ENCODE measurements around the gene USP12.
"Not testable (repeated sequence)": the region's sequence is repeated elsewhere in the genome, so short reads cannot be mapped to it uniquely, and the experiment has no call there.

Gene USP12

DNA sequence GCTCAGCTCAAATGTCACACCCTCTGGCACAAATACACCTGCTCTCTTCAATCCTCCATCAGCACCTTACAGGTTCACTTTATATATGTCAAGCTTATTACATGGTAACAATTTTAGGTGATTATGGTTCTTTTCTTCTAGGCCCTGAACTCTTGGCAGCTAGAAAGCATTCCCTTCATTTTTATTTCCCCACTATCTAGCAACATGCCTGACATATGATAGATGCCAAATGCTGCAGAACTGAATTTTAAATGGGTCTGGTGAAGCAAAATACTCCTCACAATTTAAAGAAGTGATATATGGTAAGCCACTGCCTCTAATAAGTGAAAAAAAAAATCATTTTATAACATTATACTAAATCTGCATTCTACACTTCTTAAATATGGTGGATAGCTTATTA lies 95.2 kb downstream of the USP12 start:
- no peak for DNase-seq (ENCODE audit: low read depth)

DNA sequence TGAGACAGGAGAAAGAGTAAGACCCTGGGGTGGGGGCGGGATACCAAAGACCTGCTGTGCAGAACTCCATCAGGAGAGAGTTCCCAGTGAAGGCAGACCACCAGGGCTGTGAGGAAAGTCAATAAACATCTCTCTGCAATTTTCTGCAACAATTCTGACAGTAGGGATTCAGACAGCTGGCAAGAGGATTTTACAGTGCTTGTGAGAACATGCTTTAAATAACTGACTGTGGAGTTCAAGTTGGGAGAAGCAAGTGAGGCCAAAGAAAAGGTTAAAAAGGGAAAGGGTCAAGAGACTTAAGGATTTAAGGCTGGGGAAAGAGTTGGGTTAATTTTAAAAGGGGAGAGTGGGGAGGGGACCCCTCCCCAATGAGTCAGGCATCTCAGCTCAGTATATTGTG lies 98.4 kb downstream of the USP12 start:
- no peak for DNase-seq (ENCODE audit: low read depth)

DNA sequence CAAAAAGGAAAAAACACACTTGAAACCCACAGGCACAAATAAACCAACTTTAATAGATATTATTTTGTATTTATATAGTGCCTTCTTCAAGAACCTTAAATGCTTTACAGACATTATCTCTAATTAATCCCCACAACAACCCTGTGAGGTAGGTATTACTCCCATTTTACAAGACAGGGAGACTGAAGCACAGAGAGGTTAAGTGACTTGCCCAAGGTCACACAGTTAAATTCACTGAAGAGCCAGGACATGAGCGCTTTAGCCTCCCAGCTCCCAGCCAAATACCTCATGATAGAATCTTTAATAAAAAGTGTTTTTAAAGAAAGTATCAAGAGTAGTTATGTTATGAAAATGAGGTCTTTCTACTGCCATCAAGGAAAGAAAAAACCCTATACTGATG lies 105.5 kb downstream of the USP12 start:
- DNase-seq (ENCODE audit: low read depth), result not testable (repeated sequence)

DNA sequence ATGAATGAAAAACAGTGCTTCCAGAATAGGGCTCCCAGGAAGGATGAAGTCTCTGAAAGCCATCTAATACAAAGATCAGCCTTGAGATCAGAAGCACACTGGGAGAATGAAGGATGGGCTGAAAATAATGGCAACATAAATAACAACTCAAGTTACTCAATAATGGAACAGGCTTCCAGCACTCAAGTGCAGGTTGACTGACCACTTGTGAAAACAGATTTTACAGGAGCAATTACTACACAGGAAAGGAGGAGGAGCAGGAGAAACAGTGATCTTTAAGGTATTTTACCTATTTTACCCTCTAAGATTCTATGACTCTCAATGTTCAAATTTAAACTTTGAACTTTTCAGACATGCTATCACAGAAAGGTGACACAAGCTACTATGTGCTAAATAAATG lies 106.0 kb downstream of the USP12 start:
- no peak for DNase-seq (ENCODE audit: low read depth)

DNA sequence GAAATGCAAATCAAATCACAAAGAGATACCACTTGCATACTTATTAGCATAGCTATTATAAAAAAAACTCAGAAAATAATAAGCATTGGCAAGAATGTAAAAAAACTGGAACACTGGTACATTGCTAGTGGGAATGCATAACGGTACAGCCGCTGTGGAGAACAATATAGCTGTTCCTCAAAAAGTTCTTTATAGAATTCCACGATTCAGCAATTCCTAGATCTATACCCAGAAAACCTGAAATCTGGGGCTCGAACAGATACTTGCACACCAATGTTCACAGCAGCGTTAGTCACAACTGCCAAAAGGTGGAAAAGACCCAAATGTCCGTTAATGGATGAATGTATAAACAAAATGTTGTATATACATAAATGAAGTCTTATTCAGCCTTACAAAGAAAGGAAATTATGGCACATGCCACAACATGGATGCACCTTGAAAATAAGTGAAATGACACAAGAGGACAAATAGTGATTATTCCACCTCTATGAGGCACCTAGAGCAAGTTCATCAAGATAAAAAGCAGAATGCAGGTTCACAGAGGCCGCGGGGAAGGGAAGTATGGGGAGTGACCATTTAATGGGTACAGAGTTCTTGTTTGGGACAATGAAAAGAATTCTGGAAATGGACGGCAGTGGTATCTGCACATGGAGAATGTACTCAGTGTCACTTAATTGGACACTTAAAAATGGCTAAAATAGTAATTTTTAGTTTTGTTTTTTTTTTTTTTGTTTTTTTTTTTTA lies 107.2 kb downstream of the USP12 start:
- no peak for DNase-seq (ENCODE audit: low read depth)

DNA sequence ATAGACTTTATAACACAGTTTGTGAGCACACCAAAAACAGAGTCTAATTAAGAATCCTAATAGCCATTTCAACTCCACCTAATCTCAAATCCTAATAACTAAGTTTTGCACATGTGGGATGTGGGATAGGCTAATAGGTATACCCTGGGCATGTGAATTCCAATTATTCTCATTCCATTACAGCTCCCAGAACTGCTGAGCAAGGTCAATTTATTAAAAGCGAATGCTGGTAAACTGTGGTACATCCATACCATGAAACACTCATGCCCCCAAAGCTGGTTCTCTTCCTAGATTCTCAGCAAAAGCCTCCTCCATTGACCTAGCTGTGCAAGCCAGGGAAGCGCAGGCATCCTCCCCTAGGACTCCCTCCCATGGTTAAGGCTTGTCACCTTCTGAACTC lies 113.8 kb downstream of the USP12 start:
- no peak for DNase-seq (ENCODE audit: low read depth)

DNA sequence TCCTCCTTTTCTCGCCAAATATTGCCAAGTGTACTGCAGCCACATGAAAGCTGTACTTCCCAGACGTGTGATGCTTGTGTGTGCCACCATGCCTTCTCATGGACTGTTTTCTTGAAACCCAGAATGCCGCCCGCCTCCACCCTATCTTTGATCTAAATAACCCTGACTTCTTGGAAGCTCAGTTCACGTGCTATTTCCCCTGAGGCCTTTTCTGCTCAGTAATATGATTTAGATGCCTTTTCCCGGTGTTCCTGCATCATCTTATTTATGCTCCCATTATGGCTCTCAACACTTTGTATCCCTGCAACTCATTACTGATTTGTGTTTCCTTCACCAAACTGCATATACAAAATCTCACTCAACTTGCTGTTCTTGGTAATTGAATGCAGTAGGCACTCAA lies 116.1 kb downstream of the USP12 start:
- no peak for DNase-seq (ENCODE audit: low read depth)

DNA sequence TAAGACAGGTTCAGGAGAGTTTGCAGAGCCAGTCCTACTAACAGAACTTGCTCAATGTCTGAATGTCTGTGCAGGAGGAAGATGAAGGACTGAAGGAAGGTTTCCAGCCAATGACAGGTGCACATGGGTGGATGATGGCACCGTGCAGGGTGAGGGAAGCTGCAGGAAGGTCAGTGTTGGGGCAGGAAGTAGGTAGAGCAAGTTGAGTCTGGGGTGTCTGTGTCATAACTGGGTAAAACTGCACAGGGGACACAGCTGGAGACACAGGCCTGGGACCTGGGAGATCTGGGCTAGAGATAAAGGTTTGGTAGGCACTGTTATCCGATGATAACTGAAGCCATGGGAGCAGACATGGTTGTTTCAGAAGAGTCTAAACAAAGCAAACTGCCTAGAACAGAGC lies 116.9 kb downstream of the USP12 start:
- no peak for DNase-seq (ENCODE audit: low read depth)

DNA sequence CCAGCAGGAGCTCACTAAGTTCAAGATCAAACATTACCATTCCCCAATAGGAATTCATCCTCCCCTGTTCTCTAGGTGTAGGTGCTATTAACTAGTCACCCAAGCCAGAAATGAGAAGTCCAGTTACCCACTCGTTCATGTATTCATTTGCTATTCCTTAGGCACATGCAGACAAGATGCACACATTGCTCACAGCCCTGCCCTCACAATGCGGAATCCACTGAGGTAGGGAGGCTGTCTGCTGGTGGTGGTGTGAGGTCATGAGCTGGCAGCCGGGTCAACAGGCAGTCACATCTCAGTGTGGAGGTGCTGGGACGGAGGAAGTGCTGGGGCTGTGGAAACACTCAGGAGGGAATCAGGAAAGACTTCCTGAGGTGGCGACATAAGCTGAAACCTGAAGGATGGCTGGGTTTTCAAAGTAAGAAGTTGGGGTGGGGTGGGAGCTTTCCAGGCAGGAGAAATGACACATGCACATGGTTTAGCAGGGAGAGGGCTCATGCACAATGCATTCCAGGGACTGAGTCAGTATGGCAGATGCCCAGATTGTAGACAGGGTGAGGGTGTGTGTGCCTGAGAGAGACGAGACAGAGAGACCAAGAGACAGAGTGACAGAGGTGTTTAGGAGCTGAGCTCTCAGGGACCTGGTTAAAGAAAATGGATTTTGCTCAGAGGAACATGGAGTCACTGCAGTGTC lies 117.6 kb downstream of the USP12 start:
- DNase-seq (ENCODE audit: low read depth), result peak; percentile 38

DNA sequence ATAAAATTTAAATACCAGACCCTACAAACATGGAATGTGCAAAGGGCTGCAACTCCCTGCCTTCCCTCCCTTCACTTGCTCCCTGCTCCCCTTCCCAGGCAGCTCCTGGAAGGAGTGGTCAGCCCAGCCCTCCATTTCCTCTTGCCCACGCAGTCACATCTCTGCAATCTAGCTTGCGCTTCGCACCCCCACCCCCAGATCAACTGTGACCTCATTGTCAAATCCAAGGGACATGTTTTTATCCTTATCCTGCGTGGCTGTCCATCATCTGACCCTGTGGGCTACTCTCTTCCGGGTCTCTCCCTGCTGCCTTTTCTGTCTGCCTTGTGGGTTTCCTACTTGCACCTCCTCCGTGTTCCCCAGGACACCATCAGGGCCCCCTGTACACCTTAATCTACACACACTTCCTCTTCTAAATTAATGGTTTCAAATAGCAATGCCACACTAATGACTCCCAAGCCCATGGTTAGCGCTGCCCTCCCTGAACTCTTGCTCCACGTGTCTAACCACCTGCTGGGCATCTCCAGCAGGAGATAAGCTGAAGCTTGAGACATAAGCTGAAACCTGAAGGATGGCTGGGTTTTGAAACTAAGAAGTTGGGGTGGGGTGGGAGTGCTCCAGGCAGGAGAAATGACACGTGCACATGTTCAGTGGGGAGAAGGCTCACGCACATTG lies 118.3 kb downstream of the USP12 start:
- no peak for DNase-seq (ENCODE audit: low read depth)

DNA sequence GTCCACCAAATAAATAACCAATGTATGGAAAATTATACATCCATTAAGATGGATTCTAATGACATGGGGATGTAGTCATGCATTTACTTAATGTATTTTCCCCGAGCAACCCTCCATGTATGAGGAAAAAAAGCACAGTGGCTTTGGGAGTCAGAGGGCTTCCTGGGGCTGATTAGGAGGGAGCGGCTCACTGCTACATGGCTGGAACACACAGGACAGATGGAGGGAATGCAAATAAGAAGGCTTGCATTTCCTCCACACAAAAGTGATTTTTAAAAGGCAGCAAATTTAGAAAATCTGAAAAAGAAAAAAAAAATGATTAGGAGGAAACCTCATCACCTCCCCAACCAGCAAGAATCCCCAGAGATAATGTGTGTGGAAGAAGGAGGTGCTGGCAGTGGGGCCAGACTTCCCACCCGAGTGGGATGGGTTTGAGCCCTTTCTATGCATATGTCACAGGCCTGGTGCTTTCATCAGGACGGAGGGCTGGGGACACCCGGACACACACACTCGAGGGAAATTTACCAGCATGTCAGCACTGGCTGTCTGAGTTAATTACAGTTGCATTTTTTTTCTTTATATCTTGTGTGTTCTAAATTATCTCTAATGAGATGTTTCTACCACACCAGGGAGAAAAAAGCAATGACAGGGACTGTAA lies 118.9 kb downstream of the USP12 start:
- no peak for DNase-seq (ENCODE audit: low read depth)

DNA sequence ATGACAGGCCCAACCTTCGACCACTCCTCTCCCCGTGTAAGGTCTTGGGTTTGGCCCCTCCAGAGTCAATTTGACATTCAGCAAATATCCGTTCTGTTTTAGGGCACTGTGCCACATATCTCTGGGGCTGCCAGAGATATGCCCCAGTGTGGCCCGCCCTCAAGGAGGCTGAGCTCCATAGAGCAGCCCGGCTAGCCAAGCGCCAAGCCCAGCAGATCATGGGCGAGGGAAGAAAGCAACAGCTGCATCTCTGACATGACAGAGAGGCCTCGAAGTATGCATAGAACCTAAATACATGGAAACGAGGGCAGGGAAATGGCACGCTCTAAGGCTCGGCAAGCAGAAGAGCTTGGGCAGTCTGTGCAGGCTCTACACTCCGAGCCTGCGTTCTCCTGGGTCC lies 124.5 kb downstream of the USP12 start:
- no peak for DNase-seq (ENCODE audit: low read depth)

DNA sequence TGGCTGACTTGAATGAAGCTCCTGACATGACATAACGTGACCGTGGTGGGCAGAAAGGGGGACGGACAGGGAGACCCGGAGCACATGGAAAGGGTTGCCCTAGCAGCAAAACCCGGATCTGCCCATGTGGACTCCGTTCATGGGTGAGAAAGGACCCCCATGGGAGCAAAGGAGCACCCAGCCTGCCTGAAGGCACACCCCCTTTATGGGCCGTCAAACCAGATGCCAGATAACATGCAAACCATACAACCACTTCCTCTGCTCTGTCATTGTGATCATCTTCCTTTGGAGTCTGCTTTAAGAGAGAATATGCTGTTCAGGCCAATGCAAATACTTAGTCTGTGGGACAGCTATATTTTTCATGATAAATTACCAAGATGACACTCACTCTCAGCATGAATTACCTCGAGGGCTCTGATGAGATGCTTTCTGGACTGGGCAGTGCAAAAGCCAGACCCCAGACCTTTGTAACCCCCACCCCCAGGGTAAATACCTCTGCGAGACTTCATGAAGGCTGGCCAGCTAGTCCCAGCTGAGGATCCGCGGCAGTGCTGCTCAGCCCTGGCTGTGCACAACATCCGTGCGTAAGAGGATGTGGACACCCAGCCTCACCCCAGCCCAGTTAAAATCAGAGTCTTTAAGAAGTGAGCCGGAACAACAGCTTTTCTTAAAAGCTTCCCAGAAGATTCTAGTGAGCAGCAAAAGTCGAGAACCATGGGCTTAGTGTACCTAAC lies 126.6 kb downstream of the USP12 start:
- DNase-seq (ENCODE audit: low read depth), result no peak

DNA sequence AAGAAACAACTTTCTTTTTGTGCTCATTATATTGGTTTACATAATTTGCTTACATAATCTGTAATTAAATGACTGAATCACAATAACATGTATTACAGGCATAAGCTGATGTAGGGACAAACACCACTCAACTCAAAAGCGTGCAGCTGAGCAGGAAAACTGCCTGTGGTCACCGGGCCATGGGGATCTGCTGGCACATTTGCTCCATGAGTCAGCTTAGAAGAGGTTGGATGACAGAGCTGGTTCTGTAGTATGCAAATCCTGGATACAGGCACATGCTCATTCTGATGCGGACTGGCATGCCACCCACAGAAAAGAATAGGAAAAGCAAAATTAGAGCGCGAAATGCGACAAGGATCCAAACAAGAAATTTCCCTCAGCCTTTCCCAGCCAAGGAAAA lies 128.6 kb downstream of the USP12 start:
- peak; percentile 90 for DNase-seq (ENCODE audit: low read depth)

DNA sequence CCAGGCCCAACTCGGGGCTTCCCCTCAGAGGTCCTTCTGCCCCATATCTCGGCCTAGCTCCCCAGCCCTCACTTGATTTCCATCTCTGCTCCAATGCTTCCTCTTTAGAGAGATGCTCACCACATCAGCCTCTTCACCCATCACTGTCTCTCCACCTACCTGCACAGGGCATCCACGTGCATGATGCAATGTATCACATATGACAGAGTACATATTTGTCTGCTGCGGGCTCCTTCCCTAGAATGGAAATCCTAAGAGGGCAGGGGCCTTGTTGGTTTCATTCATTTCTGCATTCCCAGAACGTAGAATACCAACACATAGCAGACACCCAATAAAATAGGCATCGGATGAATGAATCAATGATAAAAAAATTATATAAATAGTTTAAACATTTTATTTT lies 130.3 kb downstream of the USP12 start:
- DNase-seq (ENCODE audit: low read depth), result no peak

DNA sequence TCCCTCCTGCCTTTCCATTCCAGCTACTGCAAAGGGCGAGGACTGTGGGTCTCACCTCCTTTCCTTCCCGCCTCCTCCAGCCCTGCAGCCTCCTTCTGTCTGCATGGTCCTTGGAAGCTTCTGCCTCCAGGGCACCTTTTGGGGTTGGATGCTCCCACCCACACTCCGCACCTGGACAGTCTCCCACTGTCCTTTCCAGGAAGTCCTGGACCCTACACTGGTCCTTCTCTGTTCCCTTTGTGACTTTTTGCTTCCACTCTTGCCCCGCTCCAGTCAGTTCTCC lies 130.8 kb downstream of the USP12 start:
- DNase-seq (ENCODE audit: low read depth), result no peak

DNA sequence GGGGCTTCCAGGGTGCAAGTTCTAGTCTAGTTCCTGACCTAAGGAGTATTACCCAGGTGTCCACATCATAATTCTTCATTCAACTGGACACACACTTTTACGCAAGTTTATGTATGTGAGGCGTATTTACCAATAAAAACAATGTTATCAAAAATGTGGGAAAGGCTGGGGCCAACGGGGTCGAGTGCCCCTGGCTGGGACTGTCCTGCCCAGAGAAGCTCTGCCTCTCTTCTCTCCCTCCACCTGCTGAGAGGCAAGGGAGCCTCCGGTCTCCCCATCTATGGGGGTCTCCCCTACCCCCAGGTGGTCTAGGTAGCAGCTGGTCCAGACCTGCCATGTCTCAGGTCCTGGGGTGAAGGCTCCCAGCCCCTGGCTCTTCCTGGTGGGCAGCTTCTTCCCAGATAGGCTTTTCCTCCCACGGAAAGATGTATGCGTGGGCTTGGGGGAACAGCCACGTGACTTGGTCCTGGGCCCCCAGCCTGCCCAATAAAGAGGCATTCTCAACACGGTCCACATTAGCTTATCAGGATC lies 132.4 kb downstream of the USP12 start:
- DNase-seq (ENCODE audit: low read depth), result no peak

DNA sequence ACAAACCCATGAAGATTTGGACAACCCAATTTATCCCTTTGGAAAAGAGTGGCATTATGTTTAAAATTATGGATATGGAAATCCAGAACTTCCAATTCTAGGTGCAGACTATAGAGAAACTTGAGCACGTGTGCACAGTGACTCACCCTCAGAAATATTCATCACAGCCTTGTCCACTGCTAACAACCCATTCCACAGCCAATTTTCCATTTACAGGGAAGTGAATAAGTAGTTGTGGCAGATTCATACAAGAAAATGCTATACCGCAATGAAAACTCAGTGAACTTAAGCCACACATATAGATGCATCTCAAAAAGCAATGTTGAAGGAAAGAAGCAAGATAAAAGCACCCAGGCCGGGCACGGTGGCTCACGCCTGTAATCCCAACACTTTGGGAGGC lies 133.3 kb downstream of the USP12 start:
- peak; percentile 32 for DNase-seq (ENCODE audit: low read depth)

DNA sequence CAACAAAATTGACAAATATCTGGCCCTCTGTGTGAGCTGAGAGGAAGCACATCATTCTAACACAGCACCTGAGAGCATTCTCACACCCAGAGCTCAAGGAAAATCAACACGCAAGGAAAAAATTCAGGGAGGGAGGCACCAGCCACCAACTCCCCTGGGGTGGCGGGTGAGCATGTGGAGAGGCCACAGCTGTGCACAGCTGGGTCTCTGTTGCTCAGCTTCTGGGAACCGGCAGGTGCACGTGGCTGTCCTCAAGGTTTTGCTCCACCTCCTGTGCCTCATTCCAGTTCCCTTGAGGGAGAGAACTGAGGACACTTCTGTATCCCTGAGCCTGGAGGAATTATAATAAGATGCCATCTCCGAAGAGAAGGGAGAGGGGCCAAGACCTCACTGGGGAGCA lies 134.0 kb downstream of the USP12 start:
- no peak for DNase-seq (ENCODE audit: low read depth)

DNA sequence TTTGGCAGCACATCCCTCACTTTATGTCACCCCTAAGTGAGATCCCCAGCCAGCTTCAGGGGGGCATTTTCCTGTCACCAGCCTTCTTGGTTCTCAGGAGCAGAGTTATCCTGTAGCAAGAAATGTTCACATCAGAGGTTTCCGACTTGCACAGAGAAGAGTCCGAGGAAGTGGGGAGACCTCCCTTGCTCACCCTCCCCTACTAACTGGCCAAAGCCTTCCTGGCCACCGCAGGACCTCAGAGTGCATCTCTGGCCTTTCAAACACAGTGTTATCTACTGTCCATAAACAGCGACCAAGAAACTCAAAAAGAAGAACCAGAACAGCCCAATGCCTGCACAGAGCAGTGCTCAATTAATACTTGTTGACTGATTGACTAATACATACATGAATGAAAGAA lies 134.4 kb downstream of the USP12 start:
- no peak for DNase-seq (ENCODE audit: low read depth)

DNA sequence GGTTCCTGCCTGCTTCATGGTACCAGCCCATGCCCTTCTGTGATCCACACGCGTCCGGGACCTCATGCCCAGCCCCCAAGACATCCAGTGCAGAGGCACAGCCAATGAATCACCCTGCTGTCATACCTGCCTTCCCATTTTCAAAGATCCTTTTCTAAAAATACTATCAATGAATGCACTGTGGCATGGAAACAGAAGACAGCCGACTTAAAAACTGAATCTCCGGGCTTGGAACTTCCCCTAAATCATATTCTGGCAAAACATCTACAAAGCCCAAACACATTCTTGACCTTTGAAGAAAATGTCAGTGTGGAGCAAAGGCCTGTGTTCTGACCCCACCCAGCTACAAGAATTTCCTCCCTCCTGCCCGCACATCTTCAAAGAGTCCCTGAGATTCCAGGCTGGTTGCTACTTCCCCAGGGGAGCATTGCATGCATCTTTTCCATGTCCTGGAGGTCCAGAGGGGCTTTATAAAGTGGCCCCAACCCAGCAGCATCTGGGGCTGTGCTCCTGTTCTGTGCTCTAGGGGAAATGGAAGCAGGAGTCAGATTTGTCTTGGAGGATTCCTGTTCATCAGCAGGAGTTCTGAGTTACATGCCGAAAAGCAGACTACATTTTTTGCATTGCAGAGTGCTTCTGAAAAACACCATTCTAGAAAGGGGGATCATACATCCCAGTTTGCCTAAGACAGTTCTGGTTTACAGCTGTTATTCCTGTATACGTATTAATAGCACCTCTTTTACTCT lies 135.2 kb downstream of the USP12 start:
- no peak for DNase-seq (ENCODE audit: low read depth)

DNA sequence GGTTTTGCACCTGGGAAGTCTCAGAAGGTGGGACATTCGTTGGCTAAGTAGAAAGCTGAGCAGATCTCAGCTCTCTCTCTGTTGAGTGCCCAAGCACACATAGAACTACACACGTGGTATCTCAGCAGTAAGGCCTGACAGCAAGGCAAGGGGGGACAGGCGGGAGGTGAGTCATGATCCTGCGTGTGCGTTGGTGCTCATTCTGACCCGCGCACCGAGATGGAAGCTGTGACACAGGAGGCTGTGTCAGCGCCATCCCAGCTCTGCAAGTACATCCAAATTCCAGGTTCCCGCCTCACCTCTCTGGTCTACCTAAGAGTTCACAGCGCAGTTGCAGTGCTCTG lies 135.7 kb downstream of the USP12 start:
- DNase-seq (ENCODE audit: low read depth), result no peak

All from non-pigmented ciliary epithelial cell (primary cell).